Progenitor cell of endocrine pancreas (in vitro differentiated cells): Measurements from ENCODE around the gene TMEM119. TPM values are rescaled to one million over a fixed set of nuclear protein-coding genes. Genes with fewer than 3 reads are reported as not detected.

Experiments used
- DNase-seq: peaks from one replicate; pipeline ENCODE4 v3.0.0; 2021; ENCODE audit warnings: low spot score; ENCODE audit not compliant: unreplicated experiment
- H3K27ac Mint-ChIP-seq: 2 replicates; pipeline ENCODE4 v1.8.0; 2021; ENCODE audit warnings: mild to moderate bottlenecking, moderate library complexity, mixed read lengths
- H3K27me3 Mint-ChIP-seq: 2 replicates; pipeline ENCODE4 v1.8.0; 2021; ENCODE audit warnings: mixed read lengths
- H3K36me3 Mint-ChIP-seq: 2 replicates; pipeline ENCODE4 v1.8.0; 2022; ENCODE audit warnings: mixed read lengths; ENCODE audit not compliant: insufficient read depth
- H3K4me1 Mint-ChIP-seq: 2 replicates; pipeline ENCODE4 v1.8.0; 2021; ENCODE audit warnings: low read depth, mixed read lengths
- H3K4me3 Mint-ChIP-seq: 2 replicates; pipeline ENCODE4 v1.8.0; 2021; ENCODE audit warnings: low read depth, mild to moderate bottlenecking, moderate library complexity, mixed read lengths
- H3K9me3 Mint-ChIP-seq: 2 replicates; pipeline ENCODE4 v1.8.0; 2021; ENCODE audit warnings: low read depth, mixed read lengths
- CTCF ChIP-seq: fragments of 200-600 bp; sonication (generic); IDR thresholded peaks from one replicate; pipeline ENCODE4 v1.5.0; 2021; ENCODE audit warnings: antibody characterized with exemption, mild to moderate bottlenecking; ENCODE audit not compliant: unreplicated experiment
- total RNA-seq: library from RNA; stranded (reverse); gene quantifications from 2 replicates; pipeline ENCODE4 v1.2.1, GENCODE V29; 2021

TMEM119 gene
- total RNA-seq, 1 donor from 2014 or later, result not detected

GRCh38 chr12:108565976-108566375 is 31.9 kb downstream of the TMEM119 start:
- Mint-ChIP-seq H3K27me3 (no peaks in the 10 kb centered on the region), H3K9me3 (no peaks in the 10 kb centered on the region), H3K4me3 (no peak overlapping the region), H3K36me3 (peaks cover 12% of the 10 kb centered on the region), H3K27ac (no peak overlapping the region), H3K4me1 (peaks cover 10% of the 10 kb centered on the region)
- TF ChIP-seq CTCF, result no peak
- no peak for DNase-seq

GRCh38 chr12:108565146-108565545 is 32.7 kb downstream of the TMEM119 start:
- no peak for TF ChIP-seq CTCF
- Mint-ChIP-seq H3K9me3 (no peaks in the 10 kb centered on the region), H3K4me1 (peaks cover 14% of the 10 kb centered on the region), H3K27me3 (no peaks in the 10 kb centered on the region), H3K36me3 (peaks cover 12% of the 10 kb centered on the region), H3K27ac (no peak overlapping the region), H3K4me3 (no peak overlapping the region)
- no peak for DNase-seq

- no peak overlapping the region for H3K4me3 Mint-ChIP-seq
- peaks cover 12% of the 10 kb centered on the region for H3K36me3 Mint-ChIP-seq
Observed at GRCh38 chr12:108564724-108565123, 33.2 kb downstream of the TMEM119 start.

GRCh38 chr12:108563804-108564151 is 34.1 kb downstream of the TMEM119 start:
- TF ChIP-seq CTCF, result no peak
- H3K27me3 Mint-ChIP-seq, result no peaks in the 10 kb centered on the region
- peaks cover 9% of the 10 kb centered on the region for H3K36me3 Mint-ChIP-seq
- H3K4me3 Mint-ChIP-seq, result peak overlapping the region; percentile 100
- no peak for DNase-seq
- H3K9me3 Mint-ChIP-seq, result no peaks in the 10 kb centered on the region
- H3K4me1 Mint-ChIP-seq, result peaks cover 23% of the 10 kb centered on the region
- peak overlapping the region; percentile 94 for H3K27ac Mint-ChIP-seq

More at GRCh38 chr12:108564724-108565123, 33.2 kb downstream of the TMEM119 start:
- Mint-ChIP-seq H3K27ac (no peak overlapping the region), H3K4me1 (peaks cover 19% of the 10 kb centered on the region), H3K27me3 (no peaks in the 10 kb centered on the region), H3K9me3 (no peaks in the 10 kb centered on the region)
- DNase-seq, result no peak
- no peak for TF ChIP-seq CTCF

GRCh38 chr12:108563136-108563803 is 34.6 kb downstream of the TMEM119 start:
- peak; percentile 44 for DNase-seq

More at GRCh38 chr12:108563136-108563803, 34.6 kb downstream of the TMEM119 start:
- H3K27ac Mint-ChIP-seq, result peak overlapping the region; percentile 94
- peak overlapping the region; percentile 100 for H3K4me3 Mint-ChIP-seq
- no peaks in the 10 kb centered on the region for H3K9me3 Mint-ChIP-seq
- H3K36me3 Mint-ChIP-seq, result peaks cover 6% of the 10 kb centered on the region
- H3K27me3 Mint-ChIP-seq, result no peaks in the 10 kb centered on the region
- H3K4me1 Mint-ChIP-seq, result peaks cover 23% of the 10 kb centered on the region
- TF ChIP-seq CTCF, result peak; percentile 77
